HG02798 (cell line): Measurements from ENCODE around the gene EPN3.

Source experiments
- ATAC-seq: cut with Tn5 transposase; IDR thresholded peaks from one replicate; pipeline ENCODE4 v1.9.1; 2021; ENCODE audit warnings: mild to moderate bottlenecking; ENCODE audit not compliant: unreplicated experiment, poor library complexity

Gene EPN3

DNA sequence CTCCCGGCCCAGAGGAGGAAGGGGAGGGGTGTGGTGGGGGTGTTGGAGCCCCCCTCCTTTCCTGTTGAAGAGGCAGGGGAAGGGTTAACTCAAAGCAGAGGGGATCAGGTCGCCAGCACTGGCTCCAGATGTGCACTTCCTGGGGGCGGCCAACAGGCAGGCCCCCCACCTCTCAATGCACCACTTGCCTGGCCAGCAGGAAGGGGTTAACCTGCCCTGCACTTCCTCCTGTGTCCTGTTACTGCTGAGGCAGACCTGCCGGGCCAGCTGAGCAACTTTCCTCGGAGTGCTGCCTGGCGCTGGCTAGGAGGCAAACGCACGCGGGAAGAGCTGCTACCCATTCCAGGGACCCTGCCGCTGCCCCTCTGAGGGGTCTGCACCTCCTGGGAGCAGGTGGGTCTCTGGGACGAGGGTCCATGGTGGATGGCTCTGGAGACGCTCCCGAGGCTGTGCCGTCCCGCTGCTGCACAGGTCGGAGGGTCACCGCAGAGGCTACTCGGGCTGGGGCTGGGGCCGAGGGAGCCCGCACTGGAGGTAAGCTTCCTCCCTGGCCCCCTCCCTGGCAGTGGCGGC is at the start of gene EPN3:
Gene EPN3 (plus strand): TSS at position 284 of the 573 bp plus-strand sequence. CDS start 3,822 bp downstream, outside the sequence.
- ATAC-seq = no peak

DNA sequence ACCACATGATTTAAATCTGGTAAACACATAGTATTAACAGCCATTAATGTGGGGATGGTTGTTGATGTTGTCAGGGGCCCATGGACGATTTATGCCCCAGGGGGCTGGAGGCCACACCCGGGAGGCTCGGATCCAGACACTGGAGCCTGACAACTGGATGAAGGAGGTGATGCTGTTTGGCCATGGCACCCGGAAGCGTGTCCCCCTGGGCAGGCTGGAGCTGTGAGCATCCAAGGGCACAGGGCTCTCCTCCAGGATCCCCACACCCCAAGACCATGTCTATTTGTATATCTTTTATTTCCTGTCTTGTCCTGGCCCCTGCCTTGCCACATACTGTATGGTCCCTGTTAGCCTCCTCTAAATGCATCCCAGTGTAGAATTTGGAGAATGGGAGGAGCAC is 49.3 kb upstream of the EPN3 start:
- ATAC-seq = no peak

DNA sequence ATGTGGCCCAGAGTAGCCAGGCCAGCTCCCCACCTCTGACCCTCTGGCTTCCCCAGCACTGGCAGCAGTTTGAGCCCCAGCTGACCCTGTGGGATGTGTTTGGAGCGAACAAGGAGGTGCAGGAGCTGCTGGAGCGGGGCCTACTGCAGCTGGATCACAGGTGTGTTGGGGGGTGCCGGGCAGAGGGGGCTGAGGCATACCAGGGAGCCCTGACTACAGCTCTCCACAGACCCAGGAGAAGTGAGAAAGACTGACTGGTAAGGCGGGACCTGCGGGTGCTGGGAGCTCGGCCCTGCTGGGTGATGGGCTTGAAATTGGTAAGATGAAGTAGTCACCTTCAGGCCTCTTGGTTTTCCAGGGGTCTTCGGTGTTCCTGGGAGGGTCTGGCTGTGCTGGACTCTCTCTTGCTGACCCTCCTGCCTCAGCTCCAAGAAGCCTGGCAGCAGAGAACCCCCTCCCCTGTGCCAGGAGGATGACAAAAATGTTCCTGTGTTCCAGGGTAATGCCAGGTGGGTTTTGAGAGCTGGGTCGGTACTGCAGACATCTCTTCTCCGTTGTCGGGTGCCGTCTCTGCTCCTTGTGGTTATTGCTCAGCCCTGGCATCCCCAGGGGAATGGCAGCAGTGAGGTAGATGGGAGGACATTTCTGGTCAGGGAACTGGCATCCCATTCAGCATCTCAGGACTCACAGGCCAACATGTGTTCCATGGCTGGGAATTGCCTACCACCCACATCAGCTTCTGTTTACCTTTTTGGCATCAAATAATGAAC is 48.0 kb upstream of the EPN3 start:
- ATAC-seq = no peak

DNA sequence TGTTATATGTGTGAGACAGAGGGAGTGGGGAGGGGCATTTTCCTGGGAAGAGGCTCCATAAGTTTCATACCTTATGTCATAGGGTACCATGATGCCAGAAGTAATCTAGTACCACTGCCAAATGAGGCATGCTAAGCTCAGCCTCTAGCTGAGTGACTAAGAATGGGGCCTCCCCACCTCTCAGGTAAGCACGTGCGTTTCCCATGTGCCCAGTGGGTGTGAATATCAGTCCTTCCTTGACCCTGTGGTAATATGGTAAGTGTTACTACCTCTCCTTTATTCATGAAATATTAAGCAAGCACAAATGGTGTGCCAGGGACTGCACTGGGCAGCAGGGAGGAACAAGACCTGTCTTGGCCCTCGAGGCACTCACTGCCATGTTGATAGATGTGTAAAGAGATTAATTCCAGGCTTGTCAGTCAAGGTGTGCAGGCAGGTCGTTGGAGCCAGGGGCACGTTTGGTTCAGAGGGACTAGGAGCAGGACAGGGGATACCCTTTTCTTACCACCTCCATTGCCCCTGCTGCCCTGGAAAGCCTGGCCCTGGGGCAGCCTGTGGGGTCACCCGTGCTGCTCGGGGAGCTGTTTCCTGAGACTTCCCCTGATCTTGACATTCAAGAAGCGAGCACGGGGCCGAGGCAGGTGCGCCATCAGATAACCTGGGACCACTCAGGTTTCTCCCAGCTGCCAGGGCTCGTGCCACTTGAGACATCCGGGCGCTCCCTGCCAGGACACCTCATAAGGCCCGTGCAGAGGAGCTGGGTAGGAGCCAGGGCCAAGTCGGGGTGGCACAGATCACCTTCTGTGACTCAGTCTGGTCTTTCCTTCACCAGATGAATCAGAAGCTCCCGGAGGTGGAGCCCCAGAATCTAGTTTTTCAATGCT is 45.1 kb upstream of the EPN3 start:
- no peak for ATAC-seq

DNA sequence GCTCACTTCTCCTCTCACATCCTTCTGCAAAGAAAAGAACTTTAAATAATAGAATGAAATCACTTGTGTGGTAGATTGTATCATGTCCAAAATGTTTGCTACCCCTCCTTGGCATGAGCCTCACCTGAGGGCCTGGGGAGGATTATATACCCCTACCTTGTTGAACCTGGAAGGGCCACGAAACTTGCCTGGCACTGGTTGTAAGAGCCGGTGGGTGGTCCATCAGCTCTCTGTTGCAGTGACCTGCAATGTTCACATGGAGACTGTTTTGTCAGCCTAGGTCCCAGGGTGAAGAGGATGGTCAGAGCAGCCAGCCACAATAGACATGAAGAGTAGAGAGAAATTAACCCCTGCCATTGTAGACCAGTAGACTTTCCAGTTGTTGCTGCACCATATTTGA is 43.7 kb upstream of the EPN3 start:
- no peak for ATAC-seq

DNA sequence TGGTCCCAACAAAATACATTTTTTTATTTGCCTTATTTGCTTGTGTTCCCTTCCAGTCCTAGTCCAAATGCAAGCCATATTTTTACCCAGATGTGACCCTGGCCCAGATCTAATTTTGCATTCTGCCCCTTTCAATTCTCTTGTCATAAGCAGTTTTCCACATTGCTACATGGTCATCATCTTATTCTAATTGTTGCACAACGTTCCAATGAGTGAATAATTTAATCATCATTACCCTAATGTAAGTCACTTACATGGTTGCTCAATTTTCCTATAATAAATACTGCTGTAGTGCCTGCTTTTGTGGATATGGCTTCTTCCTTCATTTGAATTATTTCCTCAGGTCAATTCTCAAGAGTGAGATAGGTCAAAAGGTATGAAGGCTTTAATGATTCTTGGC is 41.0 kb upstream of the EPN3 start:
- ATAC-seq = no peak

DNA sequence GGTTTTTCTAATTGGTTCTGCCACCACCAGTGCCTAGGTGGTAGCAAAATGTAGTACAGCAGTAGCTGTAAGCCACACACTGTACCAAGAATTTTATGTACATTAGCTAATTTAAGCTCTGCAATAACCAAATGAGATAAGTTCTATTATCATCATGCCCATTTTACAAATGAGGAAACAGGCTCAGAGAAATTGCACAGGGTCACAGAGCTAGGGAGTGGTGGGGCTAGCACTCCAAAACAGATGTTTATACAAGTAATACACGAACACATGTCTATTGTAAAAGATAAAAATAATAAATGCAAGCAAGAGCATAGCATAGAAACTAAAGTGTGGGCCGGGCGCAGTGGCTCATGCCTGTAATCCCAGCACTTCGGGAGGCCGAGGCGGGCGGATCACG is 40.3 kb upstream of the EPN3 start:
- ATAC-seq = no peak

DNA sequence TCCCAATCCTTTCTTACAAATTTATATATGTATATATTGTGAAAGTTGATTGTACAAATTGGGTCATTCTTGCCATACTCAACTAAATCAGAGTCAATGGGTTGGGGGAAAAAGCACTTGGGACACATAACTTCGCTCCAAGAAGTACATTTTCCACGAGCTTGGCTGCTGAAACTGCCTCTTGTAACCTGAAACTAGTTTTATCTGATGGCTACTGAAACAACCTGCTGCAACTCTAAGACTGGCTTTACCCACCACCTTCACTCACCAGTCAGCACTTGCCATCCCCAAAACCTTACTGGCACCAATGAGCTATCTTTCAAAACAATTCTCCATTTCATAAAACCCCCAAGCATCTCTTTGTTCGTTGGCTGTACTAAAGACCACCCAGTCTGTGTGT is 38.8 kb upstream of the EPN3 start:
- no peak for ATAC-seq

DNA sequence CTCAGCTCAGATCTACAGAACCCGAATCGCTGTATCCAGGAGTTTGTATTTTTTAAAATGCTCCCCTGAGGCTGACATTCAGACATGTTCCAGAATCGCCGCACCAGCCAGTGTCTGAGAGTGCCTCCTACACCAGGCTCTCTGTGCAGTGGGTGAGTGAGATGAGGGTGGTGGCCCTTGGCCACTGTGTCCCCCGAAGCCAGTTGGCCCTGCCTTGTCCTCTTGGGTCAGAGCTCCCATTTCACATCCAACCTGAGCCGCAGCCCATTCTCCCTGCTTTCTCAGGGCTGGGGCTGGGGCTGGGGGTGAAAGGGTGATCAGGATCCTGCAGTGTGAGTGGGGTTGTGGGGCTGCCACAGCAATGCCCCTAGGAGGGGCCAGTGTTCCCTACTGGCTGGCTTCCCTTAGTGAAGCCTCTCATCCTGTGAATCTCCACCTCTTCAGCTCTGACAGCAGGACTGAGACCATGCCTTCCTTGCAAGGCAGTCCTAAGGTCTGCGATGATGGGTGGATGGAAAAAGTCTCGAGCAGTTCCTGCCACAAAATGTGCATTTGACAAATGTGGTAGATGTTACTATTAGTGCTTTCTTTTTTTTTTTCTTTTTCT is 37.2 kb upstream of the EPN3 start:
- no peak for ATAC-seq

DNA sequence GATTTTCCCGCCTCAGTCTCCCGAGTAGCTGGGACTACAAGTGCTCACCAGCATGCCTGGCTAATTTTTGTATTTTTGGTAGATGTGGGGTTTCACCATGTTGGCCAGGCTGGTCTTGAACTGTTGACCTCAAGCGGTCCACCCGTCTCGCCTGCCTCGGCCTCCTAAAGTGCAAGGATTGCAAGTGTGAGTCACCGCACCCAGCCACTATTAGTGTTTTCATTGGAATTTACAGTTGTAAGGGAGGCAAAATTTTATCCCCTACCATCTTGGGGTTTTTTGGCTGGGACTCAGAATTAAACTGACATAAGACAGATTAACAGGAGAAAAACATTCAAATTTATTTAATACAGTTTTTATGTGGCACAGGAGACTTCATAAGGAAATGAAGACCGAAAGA is 36.6 kb upstream of the EPN3 start:
- no peak for ATAC-seq

DNA sequence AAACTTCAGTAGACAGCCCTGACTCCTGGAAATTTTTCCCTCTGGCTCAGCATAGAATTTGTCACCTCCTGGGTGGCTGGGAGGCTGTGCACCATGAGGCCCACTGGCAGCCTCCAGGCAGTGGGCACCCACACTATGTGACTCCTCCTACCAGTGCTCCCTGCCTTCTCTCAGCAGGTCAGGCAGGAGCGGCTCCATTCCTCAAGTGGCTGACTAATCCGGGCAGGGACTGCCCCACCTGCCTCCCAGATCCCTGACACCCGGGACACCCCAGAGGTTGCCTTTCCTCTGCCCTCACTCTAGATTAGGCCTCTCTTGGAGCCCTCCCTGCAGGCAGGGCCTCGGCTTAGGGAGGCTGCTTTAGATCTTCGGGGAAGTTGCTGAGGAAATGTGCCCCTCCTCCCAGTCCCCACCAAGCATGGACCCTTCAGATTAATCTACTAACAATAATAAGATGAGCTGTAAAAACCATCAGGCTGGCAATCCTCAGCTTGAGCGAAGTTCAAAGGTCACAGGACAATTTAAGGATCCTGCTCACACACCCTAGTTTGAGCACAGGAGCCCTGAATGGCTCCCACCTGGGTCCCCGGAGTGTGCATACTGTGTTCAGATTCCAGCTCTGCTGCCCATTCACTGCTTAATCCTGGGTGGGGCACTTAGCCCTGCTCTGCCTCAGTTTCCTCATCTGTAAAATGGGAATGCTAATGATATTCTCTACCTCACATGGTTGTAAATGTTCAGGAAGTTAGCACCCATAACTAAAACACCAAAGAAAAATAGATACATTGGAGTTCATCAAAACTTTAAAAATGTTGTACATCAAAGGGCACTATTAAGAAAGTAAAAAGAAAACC is 34.3 kb upstream of the EPN3 start:
- no peak for ATAC-seq

DNA sequence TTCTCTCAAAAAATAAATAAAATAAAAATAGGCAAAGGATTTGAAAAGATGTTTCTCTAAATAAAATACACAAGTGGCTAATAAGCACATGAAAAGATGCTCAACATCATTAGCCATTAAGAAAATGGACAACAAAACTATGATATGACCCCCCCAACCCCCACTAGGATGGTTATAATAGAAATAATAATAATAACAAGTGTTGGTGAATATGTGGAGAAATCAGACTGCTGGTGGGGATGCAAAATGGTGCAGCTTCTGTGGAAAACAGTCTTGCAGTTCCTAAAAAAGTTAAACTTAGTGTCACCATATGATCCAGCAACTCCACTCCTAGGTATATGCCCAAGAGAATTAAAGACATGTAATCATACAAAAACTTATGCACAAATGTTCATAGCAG is 33.3 kb upstream of the EPN3 start:
- no peak for ATAC-seq

DNA sequence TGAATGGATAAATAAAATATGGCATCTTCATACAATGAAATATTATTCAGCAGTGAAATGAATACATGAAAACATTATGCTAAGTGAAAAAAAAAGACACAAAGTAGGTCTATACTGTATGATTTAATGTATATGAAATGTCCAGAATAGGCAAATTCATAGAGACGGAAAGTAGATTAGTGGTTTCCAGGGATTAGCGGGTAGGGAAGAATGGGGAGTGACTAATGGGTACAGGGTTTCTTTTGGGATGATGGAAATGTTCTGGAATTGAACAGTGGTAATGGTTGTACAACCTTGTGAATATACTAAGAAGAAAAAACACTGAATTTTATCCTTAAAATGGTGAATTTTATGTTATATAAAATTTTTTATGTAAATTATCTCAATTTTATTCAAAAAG is 32.8 kb upstream of the EPN3 start:
- ATAC-seq = no peak

DNA sequence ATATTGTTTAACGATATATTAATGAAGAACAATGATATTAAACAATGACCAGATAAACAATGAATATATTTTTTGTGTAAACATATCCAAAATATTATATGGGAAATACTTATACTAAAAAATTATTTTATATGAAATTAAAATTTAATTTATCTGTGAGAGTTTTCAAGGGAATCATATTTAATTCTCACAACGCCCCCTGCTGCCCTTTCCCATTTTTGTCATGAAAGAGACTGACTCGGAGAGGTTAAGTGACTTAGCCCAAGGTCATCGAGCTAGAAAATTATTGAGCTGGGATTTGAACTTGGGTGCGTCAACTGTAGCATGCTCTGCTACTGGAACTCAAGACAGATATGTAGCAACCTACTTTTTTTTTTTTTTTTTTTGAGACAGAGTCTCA is 31.5 kb upstream of the EPN3 start:
- ATAC-seq = no peak

DNA sequence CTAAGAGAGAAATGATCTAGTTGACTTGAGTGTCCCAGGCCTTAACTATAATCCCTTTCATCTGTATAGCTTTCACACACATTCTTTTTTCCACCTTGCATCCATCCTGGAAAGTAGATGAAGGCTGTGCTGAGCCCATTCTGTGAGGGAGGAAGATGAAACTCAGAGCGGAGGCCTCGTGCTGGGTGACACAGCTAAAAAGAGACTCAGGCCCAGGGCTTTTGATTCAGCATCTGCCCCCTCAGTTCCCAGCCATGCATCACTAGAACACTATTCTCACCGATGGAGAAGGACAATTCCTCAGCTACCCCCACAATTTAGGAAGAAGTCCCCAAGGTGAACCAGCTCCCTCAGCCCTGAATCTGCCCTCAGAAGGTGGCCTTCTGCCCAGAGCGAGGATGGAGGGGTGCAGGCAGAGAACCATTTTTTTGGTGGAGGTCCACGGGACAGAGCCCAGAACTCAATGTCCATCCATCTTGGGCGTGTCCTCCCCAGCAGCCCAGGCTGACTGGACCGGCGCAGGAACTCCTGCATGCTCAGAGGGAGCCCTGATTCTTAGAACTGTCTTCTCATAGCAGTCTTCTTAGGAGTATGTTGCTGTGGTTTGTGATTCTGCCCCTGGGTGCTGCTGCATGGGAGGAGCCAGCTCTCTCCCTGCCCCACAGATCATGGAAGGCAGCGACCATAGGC is 30.1 kb upstream of the EPN3 start:
- no peak for ATAC-seq

DNA sequence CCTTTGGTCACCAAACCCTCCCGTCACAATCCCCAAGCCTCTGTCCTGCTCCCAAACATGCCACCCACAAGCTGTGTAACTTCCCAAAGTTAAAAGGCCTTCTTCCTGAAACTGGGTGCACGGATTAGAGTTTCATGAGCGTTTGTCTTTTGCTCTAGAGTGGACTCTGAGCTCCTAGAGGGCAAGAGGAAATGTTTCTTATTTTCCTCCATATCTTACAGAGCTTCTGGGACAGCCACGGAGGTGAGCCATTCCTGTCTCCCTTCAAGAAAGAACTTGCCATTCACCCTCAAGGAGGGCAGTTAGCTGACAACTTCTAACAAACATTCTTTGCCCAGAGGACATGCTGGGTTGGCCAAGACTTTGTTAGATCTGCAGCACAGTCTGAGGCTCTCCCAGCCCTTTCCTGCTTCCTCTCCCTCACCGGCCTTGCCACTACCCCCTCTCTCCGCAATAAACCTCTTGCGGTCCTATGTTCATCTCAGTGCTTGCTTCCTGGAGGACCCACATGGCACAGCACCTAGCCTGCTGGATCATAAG is 26.9 kb upstream of the EPN3 start:
- no peak for ATAC-seq

DNA sequence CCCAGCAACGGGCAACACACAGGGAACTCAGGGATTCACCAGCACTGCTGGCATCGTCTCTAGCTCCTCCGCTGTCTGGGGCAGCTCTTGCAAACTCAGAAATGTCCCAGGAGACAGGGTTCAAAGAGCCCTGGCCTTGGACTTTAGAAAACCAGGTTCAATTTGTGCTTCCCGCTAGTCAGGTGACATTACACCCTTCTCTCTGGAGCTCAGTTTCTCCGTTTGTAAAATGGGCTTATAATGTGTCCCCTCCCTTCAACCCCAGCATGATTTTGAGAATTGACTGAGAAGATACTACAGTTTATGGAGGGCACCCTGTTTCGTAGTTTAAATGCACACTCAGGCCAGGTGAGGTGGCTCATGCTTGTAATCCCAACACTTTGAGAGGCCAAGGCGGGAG is 26.2 kb upstream of the EPN3 start:
- no peak for ATAC-seq

DNA sequence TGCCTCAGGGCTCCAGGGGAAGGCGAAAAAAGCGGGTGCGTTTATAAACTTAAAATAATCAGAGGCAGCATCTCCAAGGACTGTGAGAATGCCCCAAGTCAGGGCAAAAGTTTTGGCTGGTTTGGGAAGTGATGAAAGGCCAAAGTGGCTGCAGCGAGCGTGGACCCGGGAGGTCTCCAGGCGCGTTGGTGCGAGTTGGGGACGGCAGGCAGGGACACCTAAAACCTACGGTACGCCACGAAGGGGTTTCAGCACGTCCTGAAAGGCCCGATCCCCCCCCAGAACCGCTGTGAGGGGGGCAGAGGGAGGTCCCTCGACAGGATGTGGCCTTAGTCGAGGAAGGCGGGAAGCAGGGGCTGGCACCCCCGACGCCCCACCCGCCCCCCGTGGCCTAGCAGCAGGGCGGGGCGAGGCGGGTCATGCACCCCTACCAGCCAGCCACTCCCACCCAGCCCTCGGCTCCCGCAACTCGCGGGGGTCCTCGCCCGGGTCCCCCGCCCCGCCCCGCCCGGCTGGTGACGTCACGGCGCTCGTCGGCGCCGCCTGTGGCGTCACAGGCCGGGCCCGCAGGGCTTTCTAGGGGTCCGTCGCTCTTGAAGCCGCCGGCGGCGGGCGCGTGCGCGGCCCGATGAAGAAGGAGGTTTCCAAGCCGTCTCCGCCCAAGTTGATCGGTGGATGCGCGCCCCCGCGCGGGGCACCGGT is 24.5 kb upstream of the EPN3 start, which contains the start of gene MYCBPAP:
Gene MYCBPAP (plus strand): TSS at position 569 of the 702 bp plus-strand sequence. CDS start 236 bp downstream, outside the sequence.
- peak; percentile 38 for ATAC-seq
